Stomach (tissue), 4 donors: ENCODE results near the gene HSPB7.

Experiments used
- POLR2A ChIP-seq, 4 donors: fragments of 450-650 bp; IDR thresholded peaks; one replicate each; pipeline ENCODE4 v1.6.1; 2016; ENCODE audit warnings: antibody characterized with exemption in 4 of 4, control low read depth in 2 of 4, mild to moderate bottlenecking in 1 of 4, moderate library complexity in 1 of 4
- POLR2AphosphoS5 ChIP-seq, 3 donors: sonication (generic); formaldehyde crosslinking; IDR thresholded peaks; one replicate each; pipeline ENCODE4 v1.6.1; 2016; ENCODE audit warnings: antibody characterized with exemption in 3 of 3
- TF ChIP-seq, protein P1 (sequence below), 7 experiments: fragments of 450-650 bp in 4 of 7; fragments of 200-600 bp in 3 of 7; sonication (generic) in 3 of 7; IDR thresholded peaks; one replicate each; pipeline ENCODE4 v1.5.1; 2016 to 2019; ENCODE audit warnings: antibody characterized with exemption in 7 of 7, control low read depth in 2 of 7, mild to moderate bottlenecking in 1 of 7

DNA sequence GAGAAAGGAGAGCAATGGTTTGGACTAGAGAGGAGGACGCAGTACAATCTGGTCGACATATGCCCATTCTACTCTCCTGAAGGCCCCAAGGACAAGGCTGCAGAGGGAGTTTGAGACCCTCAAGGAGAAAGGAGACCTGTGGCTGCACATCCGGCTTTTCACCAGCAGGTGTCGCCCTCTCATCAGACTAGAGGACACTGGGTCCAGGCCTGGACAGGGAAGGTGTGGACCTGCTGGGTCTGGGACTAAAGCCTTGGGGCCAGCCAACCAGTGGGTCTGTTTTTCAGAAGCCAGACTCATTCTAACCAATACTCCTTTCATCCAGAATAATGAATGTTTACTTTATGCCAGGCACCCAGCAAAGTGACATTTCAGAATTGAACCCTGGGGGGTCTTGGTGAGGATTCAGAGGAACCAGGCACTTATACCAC, 8.8 kb downstream of the HSPB7 start:
- TF ChIP-seq, protein P1, sequence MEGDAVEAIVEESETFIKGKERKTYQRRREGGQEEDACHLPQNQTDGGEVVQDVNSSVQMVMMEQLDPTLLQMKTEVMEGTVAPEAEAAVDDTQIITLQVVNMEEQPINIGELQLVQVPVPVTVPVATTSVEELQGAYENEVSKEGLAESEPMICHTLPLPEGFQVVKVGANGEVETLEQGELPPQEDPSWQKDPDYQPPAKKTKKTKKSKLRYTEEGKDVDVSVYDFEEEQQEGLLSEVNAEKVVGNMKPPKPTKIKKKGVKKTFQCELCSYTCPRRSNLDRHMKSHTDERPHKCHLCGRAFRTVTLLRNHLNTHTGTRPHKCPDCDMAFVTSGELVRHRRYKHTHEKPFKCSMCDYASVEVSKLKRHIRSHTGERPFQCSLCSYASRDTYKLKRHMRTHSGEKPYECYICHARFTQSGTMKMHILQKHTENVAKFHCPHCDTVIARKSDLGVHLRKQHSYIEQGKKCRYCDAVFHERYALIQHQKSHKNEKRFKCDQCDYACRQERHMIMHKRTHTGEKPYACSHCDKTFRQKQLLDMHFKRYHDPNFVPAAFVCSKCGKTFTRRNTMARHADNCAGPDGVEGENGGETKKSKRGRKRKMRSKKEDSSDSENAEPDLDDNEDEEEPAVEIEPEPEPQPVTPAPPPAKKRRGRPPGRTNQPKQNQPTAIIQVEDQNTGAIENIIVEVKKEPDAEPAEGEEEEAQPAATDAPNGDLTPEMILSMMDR (IDR thresholded peaks at IDR 0.05): peak in 6 of 7 experiments; percentile 44 to 99 (median 96)
- TF ChIP-seq POLR2AphosphoS5 (IDR thresholded peaks at IDR 0.05) (peak in 1 of 3 donors; percentile 30), POLR2A (IDR thresholded peaks at IDR 0.05) (no peak)
